ENCODE data around the gene SNX6. TPM values are rescaled to one million over a fixed set of nuclear protein-coding genes. Genes with fewer than 3 reads are reported as not detected.

SNX6 gene
- 100 to 1,000 TPM in 4 of 7 donors, 10 to 100 TPM in 3; 80.4 to 201 (median 104) TPM for total RNA-seq
- 10 to 100 TPM; 23.0 to 54.4 (median 43.4) TPM for polyA plus RNA-seq
- long read RNA-seq, donor 1, transcript SNX6-201 (14 exons, 2,001 nt) = major isoform, 22 of 93 reads
- long read RNA-seq, donor 1, transcript SNX6-202 (13 exons, 3,398 nt) = minor isoform, 16 of 93 reads
- long read RNA-seq, donor 1, partial matches to known transcripts = 55 of 93 reads
- long read RNA-seq, donor 1, other reads (novel, unspliced or antisense) = 0 of 93 reads
- long read RNA-seq, donor 2, transcript SNX6-201 (14 exons, 2,001 nt) = major isoform, 12 of 56 reads
- long read RNA-seq, donor 2, transcript SNX6-202 (13 exons, 3,398 nt) = minor isoform, 5 of 56 reads
- long read RNA-seq, donor 2, partial matches to known transcripts = 38 of 56 reads
- long read RNA-seq, donor 2, other reads (novel, unspliced or antisense) = 0 of 56 reads

- peak; percentile 97 for DNase-seq
- peak within 1 kb of the TSS; percentile 96 to 99 (median 98) for H3K27ac ChIP-seq
- intact Hi-C loops (cut with DNase I; ENCODE audit: low total_unique reads) = no loop called here
- peaks cover 5 to 56% (median 44%) of the 10 kb centered on the region in 6 donors for H3K4me1 ChIP-seq
- WGBS, 5 donors = 0 to 1% (median 1%) methylated on average over 48 to 84 of the region's 84 CpGs
- peak within 1 kb of the TSS; percentile 76 to 95 (median 85) for H3K4me3 ChIP-seq
- no peaks in the 10 kb centered on the region for H3K9me3 ChIP-seq
- TF ChIP-seq POLR2AphosphoS5 (IDR thresholded peaks at IDR 0.05) (peak; percentile 89 to 90 (median 89)), POLR2A (IDR thresholded peaks at IDR 0.05) (peak in 1 of 3 donors; percentile 58), CTCF (IDR thresholded peaks at IDR 0.05 in 8 of 11, conservative IDR thresholded peaks at IDR 0.05 in 3 of 11) (peak in 1 of 11 experiments; percentile 38)
- peaks cover 0 to 21% (median 3%) of the 10 kb centered on the region in 6 donors for H3K36me3 ChIP-seq
- H3K27me3 ChIP-seq (replicated peaks in 1 of 7) = no peaks in the 10 kb centered on the region
Observed at GRCh38 chr14:34629657-34630529, at the start of gene SNX6. SNX6 (minus strand) TSS chr14:34630148; CDS start chr14:34630116, 32 bp downstream.

- intact Hi-C loops (cut with DNase I; ENCODE audit: low total_unique reads) = no loop called here
- H3K27ac ChIP-seq = no peak overlapping the region
- no peaks in the 10 kb centered on the region for H3K4me1 ChIP-seq
- DNase-seq = no peak
- no peak overlapping the region for H3K4me3 ChIP-seq
- peaks cover 0 to 2% (median 0%) of the 10 kb centered on the region in 7 donors for H3K27me3 ChIP-seq (replicated peaks in 1 of 7)
- H3K9me3 ChIP-seq = no peaks in the 10 kb centered on the region
- WGBS, 5 donors = 87 to 97% (median 94%) methylated on average over 8 of the region's 8 CpGs
- no peak for TF ChIP-seq CTCF (IDR thresholded peaks at IDR 0.05 in 8 of 11, conservative IDR thresholded peaks at IDR 0.05 in 3 of 11)
- TF ChIP-seq POLR2A (IDR thresholded peaks at IDR 0.05) = no peak
- no peak for TF ChIP-seq POLR2AphosphoS5 (IDR thresholded peaks at IDR 0.05)
- H3K36me3 ChIP-seq = no peaks in the 10 kb centered on the region
Observed at GRCh38 chr14:34678735-34679134, 48.8 kb upstream of the SNX6 start.

GRCh38 chr14:34678306-34678705 is 48.4 kb upstream of the SNX6 start:
- Histone ChIP-seq H3K9me3 (no peaks in the 10 kb centered on the region), H3K4me1 (no peaks in the 10 kb centered on the region), H3K36me3 (no peaks in the 10 kb centered on the region), H3K27ac (no peak overlapping the region), H3K27me3 (replicated peaks in 1 of 7) (no peaks in the 10 kb centered on the region), H3K4me3 (no peak overlapping the region)
- DNase-seq = no peak
- WGBS, 5 donors = 80 to 92% (median 87%) methylated on average over 7 of the region's 7 CpGs
- no peak for TF ChIP-seq CTCF (IDR thresholded peaks at IDR 0.05 in 8 of 11, conservative IDR thresholded peaks at IDR 0.05 in 3 of 11)
- TF ChIP-seq POLR2AphosphoS5 (IDR thresholded peaks at IDR 0.05) = no peak
- no peak for TF ChIP-seq POLR2A (IDR thresholded peaks at IDR 0.05)
- intact Hi-C loops (cut with DNase I; ENCODE audit: low total_unique reads) = no loop called here
